IMR-90 (cell line): ENCODE data around the gene STX17. TPM values are rescaled to one million over a fixed set of nuclear protein-coding genes. Genes with fewer than 3 reads are reported as not detected.

Source experiments
- ATAC-seq: fragments of 200-7000 bp; cut with Tn5 transposase; 2 replicates; pipeline ENCODE4 v1.9.1; 2020; ENCODE audit warnings: low read depth, mild to moderate bottlenecking, moderate library complexity
- BruUV-seq: library from RNA; stranded (reverse); fragments of 400-500 nt; replicated peaks from 2 replicates; lab custom pipeline; 2021; lab: Mats Ljungman, UMichigan
- CTCF ChIA-PET: fragments of 300-600 bp; formaldehyde crosslinking; extraction: SDS; loops from one replicate; lab custom pipeline; 2021; ENCODE audit warnings: antibody characterized with exemption; lab: Yijun Ruan, JAX
- POLR2A ChIA-PET: fragments of 300-600 bp; sonication (Branson Sonifier 250); formaldehyde crosslinking; loops from one replicate; lab custom pipeline; 2022; ENCODE audit warnings: antibody characterized with exemption; ENCODE audit not compliant: unreplicated experiment; lab: Charles Lee
- DNase-seq: peaks from one replicate; pipeline ENCODE4 v3.0.0; 2013
- H2AFZ ChIP-seq: replicated peaks from 2 replicates; pipeline ENCODE3; 2013; ENCODE audit warnings: low read length, mild to moderate bottlenecking; ENCODE audit not compliant: poor library complexity
- H2AK5ac ChIP-seq: 2 replicates; pipeline ENCODE4 v1.6.1; 2013; ENCODE audit warnings: low read depth, low read length, inconsistent platforms
- H2AK9ac ChIP-seq: replicated peaks from 2 replicates; pipeline ENCODE3; 2013; ENCODE audit warnings: mild to moderate bottlenecking, low read depth, low read length, moderate library complexity; ENCODE audit not compliant: poor library complexity
- H2BK120ac ChIP-seq: 2 replicates; pipeline ENCODE4 v1.6.1; 2013; ENCODE audit warnings: low read depth, low read length, inconsistent platforms
- H2BK15ac ChIP-seq: 3 replicates; pipeline ENCODE4 v1.6.1; 2013; ENCODE audit warnings: low read depth, low read length, inconsistent platforms
- H2BK20ac ChIP-seq: 2 replicates; pipeline ENCODE4 v1.6.1; 2013; ENCODE audit warnings: low read depth, mild to moderate bottlenecking, inconsistent platforms, low read length, moderate library complexity
- H2BK5ac ChIP-seq: 2 replicates; pipeline ENCODE4 v1.6.1; 2013; ENCODE audit warnings: mild to moderate bottlenecking, low read depth, low read length, inconsistent platforms; ENCODE audit not compliant: poor library complexity, severe bottlenecking
- H3K14ac ChIP-seq: replicated peaks from 2 replicates; pipeline ENCODE4 v1.6.1; 2013; ENCODE audit warnings: low read depth, low read length, inconsistent platforms
- H3K18ac ChIP-seq: 2 replicates; pipeline ENCODE4 v1.6.1; 2013; ENCODE audit warnings: low read depth, low read length, control low read depth
- H3K23ac ChIP-seq: 2 replicates; pipeline ENCODE4 v1.6.1; 2013; ENCODE audit warnings: low read depth, low read length, inconsistent platforms
- H3K27ac ChIP-seq: 2 replicates; pipeline ENCODE4 v1.5.1; 2013; ENCODE audit warnings: mild to moderate bottlenecking, control low read depth, low read length; ENCODE audit not compliant: insufficient read depth
- H3K27me3 ChIP-seq: 2 replicates; pipeline ENCODE4 v1.6.1; 2013; ENCODE audit warnings: low read length; ENCODE audit not compliant: control insufficient read depth, insufficient read depth
- H3K36me3 ChIP-seq: 2 replicates; pipeline ENCODE4 v1.6.1; 2013; ENCODE audit warnings: low read length, mixed read lengths; ENCODE audit not compliant: control insufficient read depth, insufficient read depth
- H3K4ac ChIP-seq: 2 replicates; pipeline ENCODE4 v1.6.1; 2013; ENCODE audit warnings: low read depth, low read length, inconsistent platforms
- H3K4me1 ChIP-seq: 2 replicates; pipeline ENCODE4 v1.6.1; 2013; ENCODE audit warnings: low read length, mixed read lengths; ENCODE audit not compliant: control insufficient read depth, insufficient read depth
- H3K4me2 ChIP-seq: 2 replicates; pipeline ENCODE4 v1.6.1; 2013; ENCODE audit warnings: low read depth, mild to moderate bottlenecking, control low read depth, low read length, moderate library complexity
- H3K4me3 ChIP-seq: 2 replicates; pipeline ENCODE4 v1.5.1; 2013; ENCODE audit warnings: low read depth, mild to moderate bottlenecking, control low read depth, low read length, moderate library complexity; ENCODE audit not compliant: insufficient read depth
- H3K56ac ChIP-seq: 2 replicates; pipeline ENCODE4 v1.6.1; 2013; ENCODE audit warnings: low read length, inconsistent platforms; ENCODE audit not compliant: insufficient read depth; ENCODE audit errors: extremely low read depth
- H3K79me1 ChIP-seq, 2 experiments: 2 replicates each; pipeline ENCODE4 v1.6.1; 2013; ENCODE audit warnings: low read length in 2 of 2, inconsistent platforms in 1 of 2, low read depth in 1 of 2
- H3K9ac ChIP-seq: 2 replicates; pipeline ENCODE4 v1.6.1; 2013; ENCODE audit warnings: low read depth, low read length, control low read depth
- H3K9me1 ChIP-seq: 2 replicates; pipeline ENCODE4 v1.6.1; 2013; ENCODE audit warnings: low read length, inconsistent platforms; ENCODE audit not compliant: insufficient read depth
- H3K9me3 ChIP-seq: 2 replicates; pipeline ENCODE4 v1.6.1; 2013; ENCODE audit warnings: low read length; ENCODE audit not compliant: control insufficient read depth, insufficient read depth
- H4K20me1 ChIP-seq: 2 replicates; pipeline ENCODE4 v1.6.1; 2013; ENCODE audit warnings: low read length, inconsistent platforms; ENCODE audit not compliant: insufficient read depth
- H4K5ac ChIP-seq: 2 replicates; pipeline ENCODE4 v1.6.1; 2013; ENCODE audit warnings: mild to moderate bottlenecking, low read depth, low read length, control low read depth
- H4K8ac ChIP-seq, 2 experiments: 2 replicates each; pipeline ENCODE4 v1.6.1; 2013; ENCODE audit warnings: low read depth in 2 of 2, low read length in 2 of 2, control low read depth in 1 of 2, inconsistent platforms in 1 of 2
- H4K91ac ChIP-seq: 2 replicates; pipeline ENCODE4 v1.6.1; 2013; ENCODE audit warnings: low read depth, low read length, inconsistent platforms; ENCODE audit not compliant: insufficient read depth
- BHLHE40 ChIP-seq: fragments of 150-350 bp; IDR thresholded peaks from 2 replicates; pipeline ENCODE4 v1.6.1; 2016; ENCODE audit warnings: mild to moderate bottlenecking, low read depth, low read length
- CEBPB ChIP-seq: IDR thresholded peaks from 2 replicates; pipeline ENCODE4 v1.6.1; 2012; ENCODE audit warnings: low read depth, low read length, improper control_type of control experiment
- CHD1 ChIP-seq: IDR thresholded peaks from 2 replicates; pipeline ENCODE4 v1.6.1; 2012; ENCODE audit warnings: low read depth, low read length, improper control_type of control experiment
- ELK1 ChIP-seq: fragments of 150-350 bp; IDR thresholded peaks from 2 replicates; pipeline ENCODE4 v1.6.1; 2016; ENCODE audit warnings: low read depth, mild to moderate bottlenecking, low read length, moderate library complexity, borderline replicate concordance
- FOS ChIP-seq: fragments of 150-350 bp; IDR thresholded peaks from 2 replicates; pipeline ENCODE4 v1.6.1; 2016; ENCODE audit warnings: low read depth, low read length
- MAFK ChIP-seq: IDR thresholded peaks from 2 replicates; pipeline ENCODE4 v1.6.1; 2012; ENCODE audit warnings: low read depth, low read length, improper control_type of control experiment
- MAZ ChIP-seq: IDR thresholded peaks from 2 replicates; pipeline ENCODE4 v1.6.1; 2012; ENCODE audit warnings: low read depth, mild to moderate bottlenecking, low read length, improper control_type of control experiment, moderate library complexity, borderline replicate concordance
- MXI1 ChIP-seq: IDR thresholded peaks from 2 replicates; pipeline ENCODE4 v1.6.1; 2012; ENCODE audit warnings: low read depth, mild to moderate bottlenecking, low read length, moderate library complexity, borderline replicate concordance
- NFE2L2 ChIP-seq: fragments of 150-350 bp; IDR thresholded peaks from 2 replicates; pipeline ENCODE4 v1.6.1; 2016; ENCODE audit warnings: low read depth, mild to moderate bottlenecking, low read length
- POLR2A ChIP-seq: IDR thresholded peaks from 2 replicates; pipeline ENCODE4 v1.6.1; 2012; ENCODE audit warnings: mild to moderate bottlenecking, low read depth, low read length
- RAD21 ChIP-seq: IDR thresholded peaks from 2 replicates; pipeline ENCODE4 v1.6.1; 2012; ENCODE audit warnings: low read length, improper control_type of control experiment
- RCOR1 ChIP-seq: IDR thresholded peaks from 2 replicates; pipeline ENCODE4 v1.6.1; 2012; ENCODE audit warnings: mild to moderate bottlenecking, low read length, improper control_type of control experiment; ENCODE audit not compliant: insufficient replicate concordance
- RFX5 ChIP-seq: IDR thresholded peaks from 2 replicates; pipeline ENCODE4 v1.8.0; 2012; ENCODE audit warnings: low read depth, mild to moderate bottlenecking, low read length, moderate library complexity
- SMC3 ChIP-seq: fragments of 150-350 bp; IDR thresholded peaks from 2 replicates; pipeline ENCODE4 v1.6.1; 2016; ENCODE audit warnings: low read depth, mild to moderate bottlenecking, antibody characterized with exemption, low read length, moderate library complexity
- USF2 ChIP-seq: fragments of 150-350 bp; IDR thresholded peaks from 2 replicates; pipeline ENCODE4 v1.6.1; 2017; ENCODE audit warnings: mild to moderate bottlenecking, antibody characterized with exemption, low read length, low read depth
- WGBS, 2 experiments: methylation state at CpG; one replicate each; pipeline versions ENCODE4 v1.1.5 to v1.1.7; 2013; ENCODE audit warnings: missing lambda C conversion rate in 2 of 2; ENCODE audit not compliant: insufficient read length in 1 of 2; ENCODE audit errors: extremely low coverage in 2 of 2; 5-methylcytosine and 5-hydroxymethylcytosine counted together
- dilution Hi-C: fragments of 300-500 bp; cut with HindIII; formaldehyde crosslinking; loops from one replicate; pipeline ENCODE4 v1.14.3; 2018; ENCODE audit warnings: low sequenced_read_pairs; ENCODE audit not compliant: unreplicated experiment
- in situ Hi-C: fragments of 300-500 bp; cut with MboI; formaldehyde crosslinking; loops from 3 replicates; pipeline ENCODE4 v1.14.3; 2019; ENCODE audit warnings: low sequenced_read_pairs, inconsistent platforms, mixed read lengths
- intact Hi-C: fragments of 100-400 bp; cut with micrococcal nuclease; formaldehyde crosslinking; loops from 2 replicates; pipeline ENCODE4 v1.10.0; 2022
- polyA plus RNA-seq, 3 experiments: library from polyadenylated mRNA; depleted of rRNA; stranded (reverse); fragments of >200 nt; gene quantifications; 2 replicates each; pipeline ENCODE4 v1.2.3, GENCODE V29; 2012; ENCODE audit warnings: low replicate concordance in 1 of 3
- total RNA-seq: library from RNA; depleted of rRNA; stranded (reverse); fragments of >200 nt; gene quantifications from 2 replicates; pipeline ENCODE4 v1.2.3, GENCODE V29; 2012
- TF ChIP-seq, protein P1 (sequence below): conservative IDR thresholded peaks from 2 replicates; pipeline ENCODE4 v1.5.1; 2012; ENCODE audit warnings: mild to moderate bottlenecking, low read depth, low read length, improper control_type of control experiment

The STX17 gene
- total and polyA plus RNA-seq, 2 of the 4 experiments (the other 2 are of a cell fraction), result 6.2 to 11.7 TPM

DNA sequence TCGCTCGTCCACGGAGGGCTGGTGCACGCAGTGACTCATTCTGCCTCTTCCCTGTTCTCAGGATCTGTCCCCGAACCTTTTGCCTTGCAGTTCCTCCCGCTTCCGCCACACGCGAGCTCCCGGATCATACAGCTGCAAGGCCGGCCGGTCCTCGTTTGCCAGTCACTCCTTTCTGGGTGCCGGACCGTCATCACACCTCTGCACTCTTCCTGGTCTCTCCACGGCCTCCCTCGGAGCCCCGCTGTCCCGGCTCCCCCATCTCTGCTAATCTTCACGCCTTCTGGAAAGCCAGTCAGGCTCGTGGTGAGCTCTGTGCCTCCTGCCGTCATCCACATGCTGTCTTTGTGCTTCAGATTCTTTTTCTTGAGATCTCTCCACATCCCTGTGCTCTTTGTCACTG is 91.8 kb downstream of the STX17 start:
- in situ Hi-C loops (no loop called here), dilution Hi-C loops (no loop called here), intact Hi-C loops (no loop called here)
- Histone ChIP-seq H2BK20ac (no peak overlapping the region), H2AFZ (no peak overlapping the region), H3K4me1 (no peaks in the 10 kb centered on the region), H3K4ac (no peak overlapping the region), H2BK5ac (no peak overlapping the region), H3K36me3 (peaks cover 1% of the 10 kb centered on the region; the same call in 1 of the 2 replicates), H2AK5ac (no peak overlapping the region), H2BK15ac (no peak overlapping the region), H2AK9ac (no peak overlapping the region), H4K20me1 (no peaks in the 10 kb centered on the region), H3K4me2 (no peak overlapping the region), H3K9me1 (no peaks in the 10 kb centered on the region), H3K14ac (no peak overlapping the region), H4K8ac (no peak overlapping the region), H3K56ac (no peak overlapping the region), H2BK120ac (no peak overlapping the region), H3K4me3 (no peak overlapping the region), H4K5ac (no peak overlapping the region), H3K18ac (no peak overlapping the region), H3K27ac (no peak overlapping the region), H4K91ac (no peak overlapping the region), H3K9ac (no peak overlapping the region), H3K23ac (no peak overlapping the region), H3K27me3 (no peaks in the 10 kb centered on the region), H3K9me3 (peaks cover under 1% of the 10 kb centered on the region; the same call in 1 of the 2 replicates), H3K79me1 (no peaks in the 10 kb centered on the region)
- WGBS, 2 experiments, result 86% methylated on average over 20 of the region's 22 CpGs; no CpG with 5 or more reads in 1 of the 2 experiments
- ATAC-seq, result no peak
- POLR2A ChIA-PET, result no interaction called here
- TF ChIP-seq MXI1 (no peak), NFE2L2 (no peak), BHLHE40 (no peak), MAFK (no peak), RFX5 (no peak), FOS (no peak), USF2 (no peak), POLR2A (no peak), CHD1 (no peak), RAD21 (no peak), SMC3 (no peak), RCOR1 (no peak), ELK1 (no peak), MAZ (no peak), CEBPB (no peak)
- TF ChIP-seq, protein P1, sequence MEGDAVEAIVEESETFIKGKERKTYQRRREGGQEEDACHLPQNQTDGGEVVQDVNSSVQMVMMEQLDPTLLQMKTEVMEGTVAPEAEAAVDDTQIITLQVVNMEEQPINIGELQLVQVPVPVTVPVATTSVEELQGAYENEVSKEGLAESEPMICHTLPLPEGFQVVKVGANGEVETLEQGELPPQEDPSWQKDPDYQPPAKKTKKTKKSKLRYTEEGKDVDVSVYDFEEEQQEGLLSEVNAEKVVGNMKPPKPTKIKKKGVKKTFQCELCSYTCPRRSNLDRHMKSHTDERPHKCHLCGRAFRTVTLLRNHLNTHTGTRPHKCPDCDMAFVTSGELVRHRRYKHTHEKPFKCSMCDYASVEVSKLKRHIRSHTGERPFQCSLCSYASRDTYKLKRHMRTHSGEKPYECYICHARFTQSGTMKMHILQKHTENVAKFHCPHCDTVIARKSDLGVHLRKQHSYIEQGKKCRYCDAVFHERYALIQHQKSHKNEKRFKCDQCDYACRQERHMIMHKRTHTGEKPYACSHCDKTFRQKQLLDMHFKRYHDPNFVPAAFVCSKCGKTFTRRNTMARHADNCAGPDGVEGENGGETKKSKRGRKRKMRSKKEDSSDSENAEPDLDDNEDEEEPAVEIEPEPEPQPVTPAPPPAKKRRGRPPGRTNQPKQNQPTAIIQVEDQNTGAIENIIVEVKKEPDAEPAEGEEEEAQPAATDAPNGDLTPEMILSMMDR, result no peak
- no peak for DNase-seq
- no TSS peak for BruUV-seq
- CTCF ChIA-PET, result no interaction called here
